H1 (cell line): ENCODE data around the gene BTBD9. TPM values are rescaled to one million over a fixed set of nuclear protein-coding genes. Genes with fewer than 3 reads are reported as not detected.

Experiments
- CTCF ChIA-PET: fragments of 300-600 bp; sonication (Branson Sonifier 250); formaldehyde crosslinking; loops from one replicate; lab custom pipeline; 2021; ENCODE audit not compliant: partially characterized antibody; lab: Charles Lee
- POLR2A ChIA-PET: fragments of 300-600 bp; sonication (Branson Sonifier 250); formaldehyde crosslinking; loops from one replicate; lab custom pipeline; 2021; ENCODE audit warnings: inconsistent platforms; ENCODE audit not compliant: partially characterized antibody; lab: Charles Lee
- DNase-seq, 2 experiments: peaks; one replicate each; pipeline versions ENCODE4 v3.0.0 to v3.0.0-alpha.2; 2010 to 2022; ENCODE audit warnings: low spot score in 2 of 2, low read depth in 1 of 2, mixed read lengths in 1 of 2
- FAIRE-seq: peaks from 2 replicates; lab custom pipeline; 2011; peaks lifted over from hg19 to GRCh38; lab: Jason Lieb, UNC
- H2AFZ ChIP-seq: 2 replicates; pipeline ENCODE4 v1.8.1; 2012; ENCODE audit warnings: low read length, inconsistent platforms
- H2AK5ac ChIP-seq: 2 replicates; pipeline ENCODE4 v1.6.1; 2013; ENCODE audit warnings: low read depth, low read length
- H2BK120ac ChIP-seq: replicated peaks from 2 replicates; pipeline ENCODE3; 2013; ENCODE audit warnings: low read depth, low read length, inconsistent platforms
- H2BK12ac ChIP-seq: 2 replicates; pipeline ENCODE4 v1.6.1; 2013; ENCODE audit warnings: low read depth, low read length
- H2BK15ac ChIP-seq: 2 replicates; pipeline ENCODE4 v1.6.1; 2013; ENCODE audit warnings: low read length
- H2BK20ac ChIP-seq: 2 replicates; pipeline ENCODE4 v1.6.1; 2013; ENCODE audit warnings: low read length
- H2BK5ac ChIP-seq: 2 replicates; pipeline ENCODE4 v1.6.1; 2013; ENCODE audit warnings: low read depth, low read length
- H3K14ac ChIP-seq: 2 replicates; pipeline ENCODE4 v1.6.1; 2013; ENCODE audit warnings: inconsistent platforms; ENCODE audit not compliant: insufficient read length
- H3K18ac ChIP-seq: 2 replicates; pipeline ENCODE4 v1.6.1; 2013; ENCODE audit warnings: low read length; ENCODE audit errors: extremely low read depth
- H3K23ac ChIP-seq: 2 replicates; pipeline ENCODE4 v1.6.1; 2013; ENCODE audit warnings: inconsistent platforms; ENCODE audit not compliant: insufficient read length
- H3K23me2 ChIP-seq: 2 replicates; pipeline ENCODE4 v1.6.1; 2013; ENCODE audit warnings: low read depth, low read length
- H3K27ac ChIP-seq: 2 replicates; pipeline ENCODE4 v1.6.1; 2011; ENCODE audit warnings: low read depth, low read length, inconsistent platforms
- H3K27me3 ChIP-seq, 4 experiments: replicated peaks in 1 of 4; 1 replicate in 1 of 4; 2 replicates in 3 of 4; pipeline versions ENCODE4 v1.6.1 to v1.8.1; 2011 to 2013; ENCODE audit warnings: low read length in 3 of 4, mild to moderate bottlenecking in 3 of 4, inconsistent platforms in 2 of 4, mixed read lengths in 2 of 4, moderate library complexity in 1 of 4; ENCODE audit not compliant: control insufficient read depth in 3 of 4, insufficient read depth in 3 of 4; ENCODE audit errors: extremely low read depth in 1 of 4
- H3K36me3 ChIP-seq, 4 experiments: 2 replicates each; pipeline versions ENCODE4 v1.6.1 to v1.8.1; 2011 to 2013; ENCODE audit warnings: mild to moderate bottlenecking in 4 of 4, low read length in 3 of 4, moderate library complexity in 2 of 4, control low read depth in 1 of 4, inconsistent platforms in 1 of 4; ENCODE audit not compliant: insufficient read depth in 4 of 4, control insufficient read depth in 2 of 4
- H3K4ac ChIP-seq: replicated peaks from 2 replicates; pipeline ENCODE3; 2013; ENCODE audit warnings: low read length, low read depth, mixed read lengths, inconsistent platforms; ENCODE audit not compliant: insufficient read length
- H3K4me1 ChIP-seq, 4 experiments: replicated peaks in 1 of 4; 1 replicate in 1 of 4; 2 replicates in 3 of 4; pipeline versions ENCODE4 v1.6.1 to v1.8.1; 2011 to 2013; ENCODE audit warnings: low read length in 3 of 4, inconsistent platforms in 2 of 4, mixed read lengths in 1 of 4; ENCODE audit not compliant: insufficient read depth in 4 of 4, control insufficient read depth in 3 of 4
- H3K4me2 ChIP-seq, 2 experiments: 2 replicates each; pipeline versions ENCODE4 v1.6.1 to v1.8.1; 2011 to 2013; ENCODE audit warnings: low read depth in 2 of 2, low read length in 2 of 2, control low read depth in 1 of 2, inconsistent platforms in 1 of 2, mild to moderate bottlenecking in 1 of 2; ENCODE audit not compliant: insufficient read depth in 1 of 2
- H3K4me3 ChIP-seq, 4 experiments: fragments of 200-600, 300-600 bp in 1 of 4; sonication (generic), shearing (Covaris generic), sonication (Bioruptor Twin) in 1 of 4; 2 replicates each; pipeline versions ENCODE4 v1.5.1 to v1.8.1; 2011 to 2016; ENCODE audit warnings: low read length in 4 of 4, low read depth in 3 of 4, control low read depth in 2 of 4, inconsistent platforms in 2 of 4, mild to moderate bottlenecking in 2 of 4, mixed read lengths in 1 of 4, moderate library complexity in 1 of 4; ENCODE audit not compliant: insufficient read depth in 2 of 4; ENCODE audit errors: extremely low read depth in 1 of 4
- H3K56ac ChIP-seq: replicated peaks from 2 replicates; pipeline ENCODE3; 2013; ENCODE audit warnings: low read depth, mild to moderate bottlenecking, mixed read lengths, low read length, inconsistent platforms; ENCODE audit not compliant: insufficient read length
- H3K79me1 ChIP-seq: 2 replicates; pipeline ENCODE4 v1.6.1; 2013; ENCODE audit warnings: low read depth, low read length, control low read depth
- H3K79me2 ChIP-seq, 2 experiments: 2 replicates each; pipeline versions ENCODE4 v1.6.1 to v1.8.1; 2012 to 2013; ENCODE audit warnings: low read length in 2 of 2, mild to moderate bottlenecking in 2 of 2, inconsistent platforms in 1 of 2; ENCODE audit not compliant: insufficient read depth in 2 of 2, control insufficient read depth in 1 of 2
- H3K9ac ChIP-seq, 4 experiments: replicated peaks in 1 of 4; 1 replicate in 1 of 4; 2 replicates in 3 of 4; pipeline versions ENCODE4 v1.6.1 to v1.8.1; 2011 to 2013; ENCODE audit warnings: low read depth in 3 of 4, low read length in 3 of 4, control low read depth in 2 of 4, mild to moderate bottlenecking in 2 of 4, moderate library complexity in 2 of 4, inconsistent platforms in 1 of 4; ENCODE audit errors: extremely low read depth in 1 of 4
- H3K9me3 ChIP-seq, 2 experiments: 2 replicates each; pipeline versions ENCODE4 v1.6.1 to v1.8.1; 2012 to 2013; ENCODE audit warnings: mild to moderate bottlenecking in 2 of 2, moderate library complexity in 2 of 2, control low read depth in 1 of 2, inconsistent platforms in 1 of 2, low read depth in 1 of 2, low read length in 1 of 2, mixed read lengths in 1 of 2; ENCODE audit not compliant: insufficient read depth in 2 of 2
- H4K20me1 ChIP-seq, 2 experiments: replicated peaks in 1 of 2; 2 replicates each; pipeline versions ENCODE3 to v1.8.1; 2011 to 2013; ENCODE audit warnings: inconsistent platforms in 2 of 2, low read length in 2 of 2, mild to moderate bottlenecking in 1 of 2; ENCODE audit not compliant: insufficient read depth in 2 of 2, control insufficient read depth in 1 of 2
- H4K5ac ChIP-seq: 2 replicates; pipeline ENCODE4 v1.6.1; 2013; ENCODE audit warnings: low read length, low read depth, mixed read lengths, inconsistent platforms; ENCODE audit not compliant: insufficient read length
- H4K8ac ChIP-seq: 2 replicates; pipeline ENCODE4 v1.8.0; 2013; ENCODE audit warnings: mild to moderate bottlenecking, moderate library complexity, low read length, inconsistent platforms; ENCODE audit not compliant: insufficient read depth; ENCODE audit errors: extremely low read depth
- H4K91ac ChIP-seq: replicated peaks from 2 replicates; pipeline ENCODE3; 2013; ENCODE audit warnings: low read length, mixed read lengths, inconsistent platforms; ENCODE audit not compliant: insufficient read length
- RAD21 ChIP-seq, 2 experiments: IDR thresholded peaks in 1 of 2; conservative IDR thresholded peaks in 1 of 2; 2 replicates each; pipeline ENCODE4 v1.6.1; 2011; ENCODE audit warnings: low read depth in 2 of 2, low read length in 2 of 2, improper control_type of control experiment in 1 of 2, inconsistent platforms in 1 of 2, mild to moderate bottlenecking in 1 of 2, moderate library complexity in 1 of 2
- WGBS, 2 experiments: shearing (Covaris generic) in 1 of 2; methylation state at CpG; one replicate each; pipeline versions ENCODE4 v1.1.6 to v1.1.7; 2013 to 2015; ENCODE audit warnings: low lambda C conversion rate in 2 of 2, mixed read lengths in 2 of 2, inconsistent platforms in 1 of 2, low coverage in 1 of 2, missing lambda C conversion rate in 1 of 2; ENCODE audit not compliant: insufficient replicate concordance in 2 of 2, insufficient coverage in 1 of 2, insufficient read length in 1 of 2; ENCODE audit errors: extremely low coverage in 1 of 2, missing lambda C conversion rate in 1 of 2; 5-methylcytosine and 5-hydroxymethylcytosine counted together
- polyA plus RNA-seq, 7 experiments: library from polyadenylated mRNA; depleted of rRNA in 3 of 7; stranded (reverse) in 5 of 7; unstranded in 2 of 7; fragments of >200 nt in 5 of 7; fragments of 200-250 nt in 2 of 7; gene quantifications; 1 replicate in 5 of 7; 2 replicates in 1 of 7; 4 replicates in 1 of 7; pipeline versions ENCODE4 v1.2.1 to v1.2.3, GENCODE V29; 2011 to 2013; ENCODE audit warnings: missing spikeins in 2 of 7, mixed read lengths in 2 of 7
- total RNA-seq: library from RNA; stranded (reverse); fragmentation: NEBNext Ultra II Directional; extraction: Animal tissue kit (Norgen Biotek cat#: 25700); gene quantifications from 2 replicates; pipeline ENCODE4 v1.2.1, GENCODE V29; 2021

The BTBD9 gene
- total and polyA plus RNA-seq, 2 of the 8 experiments (the other 6 are each of a cell fraction or from before 2014, with no cell fraction given): 0.92 to 4.1 TPM

DNA sequence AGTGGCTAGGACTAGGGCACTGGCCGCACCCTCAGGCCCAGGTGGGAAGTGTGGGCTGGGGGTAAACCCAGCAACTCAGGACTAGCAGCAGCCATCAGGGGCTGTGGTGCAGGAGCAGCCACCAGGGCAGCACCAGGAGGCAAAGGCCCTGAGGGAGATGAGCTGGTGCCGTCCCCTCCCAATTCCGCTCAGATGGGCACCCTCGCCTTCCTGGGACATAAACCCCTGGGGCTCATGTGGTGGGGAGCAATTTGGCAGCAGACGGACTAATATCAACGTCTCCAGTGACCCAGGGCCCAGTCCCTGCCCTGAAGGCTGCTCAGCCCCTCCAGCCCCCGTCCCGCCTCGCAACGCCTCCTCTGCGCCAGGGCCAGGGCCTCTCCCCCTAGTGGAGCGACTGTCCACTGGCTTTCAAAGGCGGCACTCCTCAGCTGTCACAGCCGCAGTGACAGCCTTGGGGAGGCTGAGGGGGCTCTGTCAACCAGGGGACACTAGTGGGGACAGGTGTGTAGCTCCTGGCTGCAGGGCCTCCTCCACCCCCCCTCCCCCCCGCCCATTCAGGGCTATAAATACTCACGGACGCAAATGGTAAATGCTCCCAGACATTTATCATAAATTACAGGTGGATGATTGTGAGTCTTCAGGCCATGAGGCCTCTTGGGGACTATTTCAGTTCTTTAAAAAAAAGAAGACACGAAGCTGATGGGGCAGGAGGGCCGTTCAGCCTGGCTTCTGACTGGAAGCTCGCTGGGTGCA is 470.3 kb downstream of the BTBD9 start:
- no peaks in the 10 kb centered on the region for H3K27me3 ChIP-seq
- H3K79me1 ChIP-seq: no peaks in the 10 kb centered on the region
- H4K8ac ChIP-seq: no peak overlapping the region
- no peak overlapping the region for H3K9ac ChIP-seq
- H3K9me3 ChIP-seq: no peaks in the 10 kb centered on the region
- POLR2A ChIA-PET: interaction anchor here (0.7 kb wide), 1 partner anchor 18 kb away, joined by 3 read pairs; no protein-coding TSS in a partner anchor
- no peaks in the 10 kb centered on the region for H3K23me2 ChIP-seq
- H2BK20ac ChIP-seq: no peak overlapping the region
- no peak overlapping the region for H2AFZ ChIP-seq
- H3K23ac ChIP-seq: no peak overlapping the region
- H4K5ac ChIP-seq: no peak overlapping the region
- no peak overlapping the region for H3K4me2 ChIP-seq
- DNase-seq (no peak), FAIRE-seq (no peak)
- H4K91ac ChIP-seq: peak overlapping the region; percentile 11
- peak overlapping the region; percentile 34; the same call in 1 of the 2 replicates for H2AK5ac ChIP-seq
- no peak overlapping the region for H2BK15ac ChIP-seq
- peaks cover 0 to 30% (median 9%) of the 10 kb centered on the region in 4 experiments; a peak in 6 of 7 replicates for H3K4me1 ChIP-seq
- no peaks in the 10 kb centered on the region for H3K36me3 ChIP-seq
- H2BK12ac ChIP-seq: peak overlapping the region; percentile 84; the same call in 1 of the 2 replicates
- no peaks in the 10 kb centered on the region for H4K20me1 ChIP-seq
- H3K56ac ChIP-seq: no peak overlapping the region
- H3K18ac ChIP-seq: no peak overlapping the region
- no peak overlapping the region for H2BK120ac ChIP-seq
- no peak overlapping the region for H3K14ac ChIP-seq
- 82% methylated on average over 12 of the region's 20 CpGs; no CpG with 5 or more reads in 1 of the 2 experiments for WGBS, 2 experiments
- H3K79me2 ChIP-seq: no peaks in the 10 kb centered on the region
- H3K4me3 ChIP-seq: no peak overlapping the region
- H3K4ac ChIP-seq: no peak overlapping the region
- no peak overlapping the region for H2BK5ac ChIP-seq
- CTCF ChIA-PET: interaction anchor here (0.9 to 3.0 kb wide), 8 partner anchors 8 to 136 kb away, joined by 3 to 12 read pairs (median 4); no protein-coding TSS in a partner anchor
- H3K27ac ChIP-seq: no peak overlapping the region
- peak; percentile 23 to 53 for TF ChIP-seq RAD21 (IDR thresholded peaks at IDR 0.05 in 1 of 2, conservative IDR thresholded peaks at IDR 0.05 in 1 of 2; ENCODE audit: low read depth in 2 of 2, low read length in 2 of 2)
